H1 (cell line): ENCODE results near the gene PLD5. TPM values are rescaled to one million over a fixed set of nuclear protein-coding genes. Genes with fewer than 3 reads are reported as not detected.

Source experiments
- BCL11A ChIP-seq, 2 experiments: IDR thresholded peaks; one replicate each; pipeline ENCODE4 v1.6.1; 2011; ENCODE audit warnings: low read depth in 2 of 2, low read length in 2 of 2, mild to moderate bottlenecking in 2 of 2
- TAF7 ChIP-seq: optimal IDR thresholded peaks from 2 replicates; pipeline ENCODE3; 2011; ENCODE audit warnings: low read depth, mild to moderate bottlenecking, inconsistent platforms, low read length, moderate library complexity, borderline replicate concordance
- polyA plus RNA-seq, 7 experiments: library from polyadenylated mRNA; depleted of rRNA in 3 of 7; stranded (reverse) in 5 of 7; unstranded in 2 of 7; fragments of >200 nt in 5 of 7; fragments of 200-250 nt in 2 of 7; gene quantifications; 1 replicate in 5 of 7; 2 replicates in 1 of 7; 4 replicates in 1 of 7; pipeline versions ENCODE4 v1.2.1 to v1.2.3, GENCODE V29; 2011 to 2013; ENCODE audit warnings: missing spikeins in 2 of 7, mixed read lengths in 2 of 7
- total RNA-seq: library from RNA; stranded (reverse); fragmentation: NEBNext Ultra II Directional; extraction: Animal tissue kit (Norgen Biotek cat#: 25700); gene quantifications from 2 replicates; pipeline ENCODE4 v1.2.1, GENCODE V29; 2021

Gene PLD5
- total and polyA plus RNA-seq, 2 of the 8 experiments (the other 6 are each of a cell fraction or from before 2014, with no cell fraction given) = 0.86 to 8.5 TPM

- TF ChIP-seq TAF7 (no peak), BCL11A (IDR thresholded peaks at IDR 0.05; ENCODE audit: low read depth in 2 of 2, low read length in 2 of 2) (no peak)
These were observed 122.6 kb downstream of the PLD5 start (continued) for GRCh38 chr1:242401937-242402336.
